ENCODE data around the gene FAM168A. TPM values are rescaled to one million over a fixed set of nuclear protein-coding genes. Genes with fewer than 3 reads are reported as not detected.

Gene FAM168A
- total and polyA plus RNA-seq, 10 of the 15 experiments (the other 5 are each of a cell fraction or from before 2014, with no cell fraction given) = 1.7 to 20.0 (median 10.0) TPM

GRCh38 chr11:73430326-73430725 lies 167.6 kb downstream of the FAM168A start:
- ChIA-PET RAD21 (ENCODE audit: unreplicated experiment) (no interaction called here), SMC1A (ENCODE audit: uncharacterized antibody, unreplicated experiment) (no interaction called here), CTCF (interaction anchor here (1.9 to 2.5 kb wide), 2 partner anchors 15 to 231 kb away, joined by 7 read pairs; no protein-coding TSS in a partner anchor), POLR2A (no interaction called here)
- DNase-seq (ENCODE audit: low read depth, low spot score) (no peak), FAIRE-seq (no peak), ATAC-seq (no peak)
- no peak overlapping the region for H3K27ac ChIP-seq (ENCODE audit: control insufficient read depth, insufficient read depth)
- peaks cover 1% of the 10 kb centered on the region; the same call in 1 of the 2 replicates for H3K4me1 ChIP-seq (ENCODE audit: control insufficient read depth, insufficient read depth, low read length)
- no peaks in the 10 kb centered on the region for H3K79me2 ChIP-seq (ENCODE audit: control insufficient read depth, insufficient read depth, low read length)
- H4K20me1 ChIP-seq (ENCODE audit: control insufficient read depth, insufficient read depth) = no peaks in the 10 kb centered on the region
- no TSS peak for BruUV-seq (replicated peaks)
- H3K4me3 ChIP-seq = no peak overlapping the region
- in situ Hi-C loops (cut with MboI) (no loop called here), intact Hi-C loops (cut with micrococcal nuclease; ENCODE audit: unreplicated experiment) (no loop called here)
- H3K27me3 ChIP-seq (replicated peaks in 1 of 2; ENCODE audit: control insufficient read depth in 2 of 2, insufficient read depth in 2 of 2, low read length in 1 of 2) = no peaks in the 10 kb centered on the region
- no peak overlapping the region for H2AFZ ChIP-seq (ENCODE audit: control insufficient read depth, low read depth, low read length)
- no peaks in the 10 kb centered on the region for H3K9me3 ChIP-seq (replicated peaks; ENCODE audit: control insufficient read depth, insufficient read depth, low read length)
- WGBS (ENCODE audit: insufficient coverage, insufficient replicate concordance, low lambda C conversion rate, missing lambda C conversion rate) = 98% methylated on average over 4 of the region's 4 CpGs
- no peak overlapping the region for H3K4me2 ChIP-seq (ENCODE audit: control insufficient read depth, insufficient read depth)
- H3K9ac ChIP-seq (ENCODE audit: control insufficient read depth, insufficient read depth, low read length) = no peak overlapping the region
- H3K36me3 ChIP-seq (ENCODE audit: control insufficient read depth in 2 of 2, insufficient read depth in 2 of 2, low read length in 1 of 2) = no peaks in the 10 kb centered on the region; a peak in 1 of 4 replicates
- no peak for TF ChIP-seq POU2F2 (IDR thresholded peaks at IDR 0.05; ENCODE audit: borderline replicate concordance, low read depth, low read length)
- no peak for TF ChIP-seq ATF7 (IDR thresholded peaks at IDR 0.05; ENCODE audit: low read depth)
- TF ChIP-seq CHD2 (IDR thresholded peaks at IDR 0.05; ENCODE audit: borderline replicate concordance, low read depth, low read length) = no peak
- no peak for TF ChIP-seq CHD4 (IDR thresholded peaks at IDR 0.05)
- TF ChIP-seq ZBTB11 (CRISPR knock-in tag; IDR thresholded peaks at IDR 0.05) = no peak
- TF ChIP-seq ZNF207 (IDR thresholded peaks at IDR 0.05; ENCODE audit: borderline replicate concordance) = no peak
- TF ChIP-seq ATF3 (IDR thresholded peaks at IDR 0.05; ENCODE audit: borderline replicate concordance, extremely low read depth, low read depth, low read length) = no peak
- no peak for TF ChIP-seq IKZF1 (conservative IDR thresholded peaks at IDR 0.05)
- no peak for TF ChIP-seq NFIC (IDR thresholded peaks at IDR 0.05; ENCODE audit: low read depth, low read length)
- no peak for TF ChIP-seq PRDM15 (CRISPR knock-in tag; IDR thresholded peaks at IDR 0.05)
- TF ChIP-seq RELA (IDR thresholded peaks at IDR 0.05; ENCODE audit: borderline replicate concordance, partially characterized antibody) = no peak
- TF ChIP-seq PBX3 (IDR thresholded peaks at IDR 0.05; ENCODE audit: insufficient replicate concordance, low read depth, low read length) = no peak
- no peak for TF ChIP-seq WRNIP1 (IDR thresholded peaks at IDR 0.05; ENCODE audit: borderline replicate concordance, low read depth, low read length)
- no peak for TF ChIP-seq CHD1 (IDR thresholded peaks at IDR 0.05; ENCODE audit: low read depth, low read length)
- TF ChIP-seq BCL11A (IDR thresholded peaks at IDR 0.05; ENCODE audit: low read depth, low read length) = no peak
